HEK293 (cell line): ENCODE data around the gene KREMEN1.

Source experiments
- CTCF ChIP-seq: fragments of 450-650 bp; formaldehyde crosslinking; IDR thresholded peaks from 2 replicates; pipeline ENCODE4 v1.5.1; 2016; ENCODE audit warnings: missing biosample characterization, missing genetic modification characterization
- PBX3 ChIP-seq: sonication (generic); formaldehyde crosslinking; IDR thresholded peaks from 2 replicates; pipeline ENCODE4 v1.8.1; 2022; ENCODE audit warnings: mild to moderate bottlenecking, moderate library complexity, missing genetic modification reagents
- SETDB1 ChIP-seq: IDR thresholded peaks from one replicate; pipeline ENCODE4 v1.6.1; 2017; ENCODE audit warnings: mild to moderate bottlenecking, low read length, moderate library complexity, mixed read lengths; ENCODE audit not compliant: insufficient read length
- TSHZ1 ChIP-seq: fragments of 450-650 bp; formaldehyde crosslinking; IDR thresholded peaks from 2 replicates; pipeline ENCODE4 v1.5.1; 2016; ENCODE audit warnings: missing biosample characterization, missing genetic modification characterization, borderline replicate concordance
- ZBTB6 ChIP-seq: fragments of 450-650 bp; formaldehyde crosslinking; IDR thresholded peaks from 2 replicates; pipeline ENCODE4 v1.5.1; 2017; ENCODE audit warnings: missing biosample characterization, missing genetic modification characterization
- ZNF138 ChIP-seq: fragments of 450-650 bp; formaldehyde crosslinking; IDR thresholded peaks from 2 replicates; pipeline ENCODE4 v1.5.1; 2016; ENCODE audit warnings: missing biosample characterization, missing genetic modification characterization, borderline replicate concordance
- ZNF404 ChIP-seq: fragments of 450-650 bp; formaldehyde crosslinking; IDR thresholded peaks from 2 replicates; pipeline ENCODE4 v1.5.1; 2017; ENCODE audit warnings: missing biosample characterization, missing genetic modification characterization

- TF ChIP-seq ZNF138 (tag by site-specific recombination): no peak
- TF ChIP-seq CTCF (tag by site-specific recombination): no peak
- no peak for TF ChIP-seq ZNF404 (tag by site-specific recombination)
- TF ChIP-seq ZBTB6 (tag by site-specific recombination): no peak
- no peak for TF ChIP-seq SETDB1
- TF ChIP-seq PBX3 (CRISPR knock-in tag): no peak
- no peak for TF ChIP-seq TSHZ1 (tag by site-specific recombination)
Measured at GRCh38 chr22:29171721-29172120, 98.9 kb downstream of the KREMEN1 start.
